Measurements from ENCODE around the gene THEMIS. TPM values are rescaled to one million over a fixed set of nuclear protein-coding genes. Genes with fewer than 3 reads are reported as not detected.

THEMIS gene
- total RNA-seq, 3 donors from 2014 or later: 1.2 to 2.7 (median 2.0) TPM

DNA sequence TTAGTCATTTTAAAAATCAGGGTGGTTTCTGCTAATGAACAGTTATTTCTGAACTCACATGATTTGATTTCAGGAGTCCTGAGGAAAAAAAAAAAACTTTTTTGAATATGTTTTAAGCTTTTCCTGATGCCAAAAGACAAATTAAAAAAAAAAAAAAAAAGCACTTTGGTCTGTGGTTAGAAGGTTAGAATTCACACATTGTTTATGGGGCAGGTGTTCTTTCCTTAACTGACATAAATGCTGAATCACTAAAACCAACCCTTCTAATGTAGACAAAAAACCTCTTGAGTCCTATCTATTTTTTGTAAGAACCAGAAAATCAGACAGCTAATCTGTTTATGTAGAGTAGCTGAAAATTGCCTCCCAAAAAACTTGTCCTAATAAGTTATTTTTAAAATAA, 20.4 kb downstream of the THEMIS start:
- DNase-seq: no peak
- no peaks in the 10 kb centered on the region for H3K4me1 ChIP-seq (ENCODE audit: low read depth)
- TF ChIP-seq, protein P1, sequence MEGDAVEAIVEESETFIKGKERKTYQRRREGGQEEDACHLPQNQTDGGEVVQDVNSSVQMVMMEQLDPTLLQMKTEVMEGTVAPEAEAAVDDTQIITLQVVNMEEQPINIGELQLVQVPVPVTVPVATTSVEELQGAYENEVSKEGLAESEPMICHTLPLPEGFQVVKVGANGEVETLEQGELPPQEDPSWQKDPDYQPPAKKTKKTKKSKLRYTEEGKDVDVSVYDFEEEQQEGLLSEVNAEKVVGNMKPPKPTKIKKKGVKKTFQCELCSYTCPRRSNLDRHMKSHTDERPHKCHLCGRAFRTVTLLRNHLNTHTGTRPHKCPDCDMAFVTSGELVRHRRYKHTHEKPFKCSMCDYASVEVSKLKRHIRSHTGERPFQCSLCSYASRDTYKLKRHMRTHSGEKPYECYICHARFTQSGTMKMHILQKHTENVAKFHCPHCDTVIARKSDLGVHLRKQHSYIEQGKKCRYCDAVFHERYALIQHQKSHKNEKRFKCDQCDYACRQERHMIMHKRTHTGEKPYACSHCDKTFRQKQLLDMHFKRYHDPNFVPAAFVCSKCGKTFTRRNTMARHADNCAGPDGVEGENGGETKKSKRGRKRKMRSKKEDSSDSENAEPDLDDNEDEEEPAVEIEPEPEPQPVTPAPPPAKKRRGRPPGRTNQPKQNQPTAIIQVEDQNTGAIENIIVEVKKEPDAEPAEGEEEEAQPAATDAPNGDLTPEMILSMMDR (IDR thresholded peaks at IDR 0.05): no peak
- no peak overlapping the region for H3K4me3 ChIP-seq
- H3K36me3 ChIP-seq (ENCODE audit: low read depth): no peaks in the 10 kb centered on the region
- intact Hi-C loops (cut with DNase I, micrococcal nuclease): no loop called here
- no peaks in the 10 kb centered on the region for H3K9me3 ChIP-seq
- ATAC-seq: no peak

DNA sequence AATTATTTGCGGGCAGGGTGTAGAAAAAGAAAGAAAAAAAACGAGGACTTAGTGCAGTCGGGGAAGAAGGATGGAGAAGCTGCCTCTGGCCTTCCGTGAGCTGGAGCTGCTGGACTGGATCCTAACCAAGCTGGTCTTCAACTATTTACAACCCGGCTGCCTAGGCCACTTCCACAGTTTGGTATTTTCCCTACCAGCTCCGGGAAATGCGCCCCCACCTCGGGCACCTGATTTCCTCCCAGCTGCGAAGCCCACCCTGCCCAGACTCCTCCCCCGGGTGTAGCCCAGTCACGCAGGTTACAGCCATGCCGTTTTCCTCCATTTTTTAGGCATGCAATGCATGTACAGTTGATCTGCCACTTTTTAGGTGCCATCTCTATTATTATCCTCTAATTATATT, 21.2 kb downstream of the THEMIS start:
- intact Hi-C loops (cut with DNase I, micrococcal nuclease): no loop called here
- ATAC-seq: no peak

DNA sequence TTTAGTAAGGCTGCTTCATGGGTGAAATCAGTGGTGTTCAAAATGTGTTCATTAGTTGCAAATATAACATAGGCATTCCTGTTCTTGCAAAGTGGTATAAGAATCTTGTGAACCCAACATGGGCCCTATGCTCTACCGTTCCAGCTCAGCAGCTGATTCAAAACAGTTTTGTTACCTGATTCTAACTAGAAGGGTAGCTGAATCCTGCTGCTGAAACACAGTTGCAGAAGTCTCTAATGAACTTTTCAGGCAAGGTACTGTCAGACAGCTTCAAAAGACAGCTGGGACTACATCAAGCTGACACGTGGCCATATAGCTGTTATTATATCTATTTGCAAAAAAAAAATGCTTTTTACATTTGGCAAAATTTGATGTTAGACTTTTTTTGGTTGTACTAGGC, 22.7 kb downstream of the THEMIS start:
- no peaks in the 10 kb centered on the region for H3K4me1 ChIP-seq (ENCODE audit: low read depth)
- no peaks in the 10 kb centered on the region for H3K9me3 ChIP-seq
- H3K4me3 ChIP-seq: no peak overlapping the region
- DNase-seq: no peak
- no peak for ATAC-seq
- H3K36me3 ChIP-seq (ENCODE audit: low read depth): no peaks in the 10 kb centered on the region
- TF ChIP-seq, protein P1 (IDR thresholded peaks at IDR 0.05): no peak
- intact Hi-C loops (cut with DNase I, micrococcal nuclease): no loop called here

More for the DNA sequence above, 21.2 kb downstream of the THEMIS start:
- no peaks in the 10 kb centered on the region for H3K4me1 ChIP-seq (ENCODE audit: low read depth)
- H3K4me3 ChIP-seq: no peak overlapping the region
- no peaks in the 10 kb centered on the region for H3K9me3 ChIP-seq
- DNase-seq: peak in 2 of 3 donors; percentile 24 to 43
- H3K36me3 ChIP-seq (ENCODE audit: low read depth): no peaks in the 10 kb centered on the region
- TF ChIP-seq, protein P1 (IDR thresholded peaks at IDR 0.05): no peak

DNA sequence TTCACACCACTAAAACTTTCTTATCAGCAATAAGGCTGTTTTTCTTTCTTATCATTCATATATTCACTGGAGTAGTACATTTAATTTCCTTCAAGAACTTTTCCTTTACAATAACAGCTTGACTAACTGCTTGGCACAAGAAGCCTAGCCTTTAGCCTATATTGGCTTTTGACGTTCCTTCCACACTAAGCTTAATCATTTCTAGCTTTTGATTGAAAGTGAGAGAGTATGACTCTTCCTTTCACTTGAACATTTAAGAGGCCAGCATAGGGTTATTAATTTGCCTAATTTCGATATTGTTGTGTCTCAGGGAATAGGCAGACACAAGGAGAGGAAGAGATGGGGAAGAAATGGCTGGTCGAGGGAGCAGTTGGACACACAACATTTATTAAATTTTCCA, 23.6 kb downstream of the THEMIS start:
- intact Hi-C loops (cut with DNase I, micrococcal nuclease): no loop called here
- peak in 1 of 3 donors; percentile 32 for DNase-seq
- no peak overlapping the region for H3K4me3 ChIP-seq
- no peaks in the 10 kb centered on the region for H3K4me1 ChIP-seq (ENCODE audit: low read depth)
- TF ChIP-seq, protein P1 (IDR thresholded peaks at IDR 0.05): no peak
- H3K9me3 ChIP-seq: peaks cover 3% of the 10 kb centered on the region
- peak; percentile 24 for ATAC-seq
- no peaks in the 10 kb centered on the region for H3K36me3 ChIP-seq (ENCODE audit: low read depth)

DNA sequence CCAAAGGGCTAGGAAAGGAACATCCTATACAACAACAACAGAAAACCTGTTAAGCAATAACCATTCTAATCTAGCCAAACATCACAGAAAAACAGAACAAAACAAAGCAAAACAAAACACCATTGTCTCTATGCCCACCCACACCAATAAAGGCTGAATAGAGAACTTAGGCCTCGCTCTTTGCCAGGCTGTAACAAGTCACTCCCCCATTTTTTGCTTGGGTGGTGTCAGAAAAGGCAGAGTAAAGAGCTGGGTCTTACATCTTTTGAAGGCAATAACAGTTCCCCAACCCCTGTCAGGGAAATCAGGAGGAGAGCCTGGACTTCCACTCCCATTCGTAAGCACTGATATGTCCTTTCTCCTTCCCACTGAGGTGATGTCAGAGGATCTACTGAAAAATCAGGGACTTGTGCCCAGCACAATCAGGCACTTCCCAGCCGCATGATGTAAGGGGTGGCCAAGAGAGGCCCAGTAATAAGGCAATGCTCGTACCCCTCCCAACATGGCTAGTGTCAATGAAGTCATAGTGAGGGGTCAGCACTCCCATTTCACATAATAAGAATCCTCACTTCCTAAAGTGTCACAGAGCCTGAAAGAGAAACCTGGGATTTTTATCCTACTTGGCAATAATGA, 31.0 kb downstream of the THEMIS start:
- intact Hi-C loops (cut with DNase I, micrococcal nuclease): no loop called here
- Histone ChIP-seq H3K9me3 (peaks cover 3% of the 10 kb centered on the region), H3K4me3 (no peak overlapping the region), H3K4me1 (ENCODE audit: low read depth) (no peaks in the 10 kb centered on the region), H3K36me3 (ENCODE audit: low read depth) (no peaks in the 10 kb centered on the region)
- TF ChIP-seq, protein P1 (IDR thresholded peaks at IDR 0.05): no peak
- no peak for DNase-seq
- no peak for ATAC-seq

DNA sequence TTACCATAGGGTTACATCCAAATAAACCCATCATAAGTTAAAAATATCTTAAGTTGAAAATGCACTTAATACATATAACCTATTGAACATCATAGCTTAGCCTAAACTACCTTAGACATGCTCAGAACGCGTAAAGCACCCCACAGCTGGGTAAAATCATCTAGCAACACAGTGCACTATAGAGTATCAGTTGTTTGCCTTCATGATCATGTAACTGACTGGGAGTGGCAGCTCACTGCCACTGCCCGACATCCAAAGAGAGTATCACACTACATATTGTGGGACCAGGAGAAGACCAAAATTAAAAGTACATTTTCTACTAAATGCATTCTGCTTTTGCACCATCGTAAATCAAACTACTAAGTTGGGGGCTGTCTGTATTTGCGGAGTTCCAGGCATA, 31.7 kb downstream of the THEMIS start:
- Histone ChIP-seq H3K36me3 (ENCODE audit: low read depth) (no peaks in the 10 kb centered on the region), H3K4me3 (no peak overlapping the region), H3K9me3 (peaks cover 3% of the 10 kb centered on the region), H3K4me1 (ENCODE audit: low read depth) (no peaks in the 10 kb centered on the region)
- intact Hi-C loops (cut with DNase I, micrococcal nuclease): no loop called here
- TF ChIP-seq, protein P1 (IDR thresholded peaks at IDR 0.05): no peak
- ATAC-seq (no peak), DNase-seq (no peak)

Measured in mucosa of descending colon (tissue), 3 donors.